Cardiac septum (tissue), 1 donor: Measurements from ENCODE around the gene PQBP1. TPM values are rescaled to one million over a fixed set of nuclear protein-coding genes. Genes with fewer than 3 reads are reported as not detected.

Experiments
- DNase-seq: peaks from one replicate; pipeline ENCODE4 v3.0.0-alpha.2; 2020; ENCODE audit warnings: low spot score
- intact Hi-C: fragments of 100-400 bp; cut with DNase I; formaldehyde crosslinking; loops from one replicate; pipeline ENCODE4 v1.14.0; 2022
- total RNA-seq: library from RNA; stranded (reverse); fragmentation: NEBNext Ultra II Directional; extraction: Animal tissue kit (Norgen Biotek cat#: 25700); gene quantifications from one replicate; pipeline ENCODE4 v1.2.1, GENCODE V29; 2021
- donor health status: DM: no; HTN: no; CAD: no.

The PQBP1 gene
- total RNA-seq, 1 donor from 2014 or later = 42.2 TPM

DNA sequence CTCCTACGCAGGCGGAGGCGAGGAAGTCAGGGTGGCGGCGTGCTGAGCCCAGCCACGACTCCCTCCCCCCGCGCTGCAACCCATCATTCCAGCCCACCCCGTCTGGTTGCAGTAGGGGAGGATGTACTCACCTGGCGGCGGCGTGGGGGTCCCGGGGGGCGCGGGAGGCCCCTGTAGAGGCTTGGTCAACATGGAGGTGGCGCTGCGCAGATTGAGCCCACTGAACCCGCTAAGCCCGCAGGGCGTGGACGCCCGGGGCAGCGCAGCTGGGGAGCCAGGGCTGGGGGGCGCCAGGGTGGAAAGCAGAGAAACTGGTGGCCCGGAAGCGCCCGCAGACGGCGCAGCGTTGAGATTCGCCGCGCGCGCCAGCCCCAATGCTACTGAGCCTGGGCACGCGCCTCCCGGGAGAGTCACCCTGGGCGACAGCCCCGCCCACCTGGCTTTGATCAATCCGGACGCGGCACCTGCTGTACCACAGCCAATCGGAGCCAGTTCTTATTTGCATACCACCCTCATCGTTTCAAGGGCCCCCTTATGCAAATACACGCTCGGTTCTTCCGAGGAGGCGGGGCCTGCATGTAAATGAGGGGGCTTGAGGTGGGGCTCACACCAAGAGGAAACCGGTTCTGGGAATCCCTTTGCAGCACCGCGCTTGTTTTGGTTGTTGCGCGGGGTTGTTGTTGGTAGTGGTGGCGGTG lies 21.1 kb downstream of the PQBP1 start, which contains the start of gene PIM2:
PIM2 (minus strand) TSS at position 382 of the 698 bp plus-strand sequence; CDS start at position 192, 190 bp downstream.
- peak; percentile 95 for DNase-seq
- intact Hi-C loops = loop anchor here (5.0 to 10.0 kb wide), 2 partner anchors 39 to 274 kb away; partner anchors contain the start of gene OTUD5

DNA sequence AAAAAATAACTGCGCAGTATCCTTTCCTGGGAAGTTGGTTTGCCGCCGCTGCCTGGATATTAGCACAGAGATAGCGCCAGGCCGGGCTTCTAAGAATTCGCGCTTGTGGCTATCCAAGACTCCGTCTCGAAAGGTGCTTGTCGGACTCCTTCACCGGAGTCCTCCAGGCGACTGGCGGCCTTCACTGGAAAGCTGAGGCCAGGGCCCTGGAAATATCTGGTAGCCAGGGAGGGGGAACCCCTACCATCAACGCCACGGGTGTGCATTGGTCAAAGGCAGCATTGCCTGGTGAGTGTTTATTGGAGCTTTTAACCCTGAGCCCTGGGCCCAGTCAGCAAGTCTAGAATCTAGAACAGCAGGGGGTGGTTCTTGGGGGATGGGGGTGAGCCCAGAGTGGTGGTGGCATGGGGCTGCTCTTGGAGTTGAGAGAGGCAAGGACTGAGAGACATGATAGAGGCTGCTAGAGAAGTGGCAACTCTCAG lies 21.7 kb downstream of the PQBP1 start:
- no peak for DNase-seq

DNA sequence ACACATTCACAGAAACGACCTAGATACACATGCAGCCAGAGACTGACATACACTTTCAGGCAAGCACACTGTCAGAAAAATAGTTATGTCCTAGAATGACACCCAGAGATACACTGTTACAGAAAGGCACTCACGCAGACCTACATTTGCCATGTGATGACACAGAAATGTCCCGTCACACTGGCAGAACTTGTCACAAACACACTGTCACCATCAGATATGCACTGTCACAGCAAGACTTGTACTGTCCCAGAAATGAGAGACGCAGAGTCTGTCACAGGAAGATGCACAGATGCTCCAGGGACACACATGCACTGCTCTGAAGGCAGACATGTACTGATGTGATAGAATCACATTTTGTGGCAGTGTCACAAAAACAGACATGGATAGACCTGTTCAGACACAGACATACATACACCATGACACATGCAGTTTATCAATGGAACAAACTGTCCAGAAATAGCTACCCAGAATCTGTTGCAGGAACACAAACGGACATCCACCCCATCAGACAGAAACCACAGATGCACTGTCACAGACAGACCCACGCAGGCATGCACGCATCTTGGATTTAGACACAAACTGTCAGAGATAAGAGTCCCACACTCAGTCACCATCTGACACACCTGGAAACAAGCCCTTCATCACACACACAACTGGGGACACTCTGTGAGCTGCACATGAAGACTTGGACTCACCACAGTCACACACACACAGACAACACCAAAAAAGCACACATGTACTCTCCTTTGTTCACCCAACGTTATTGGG lies 22.4 kb downstream of the PQBP1 start:
- intact Hi-C loops = loop anchor here (5.0 to 10.0 kb wide), 2 partner anchors 37 to 275 kb away; partner anchors contain the start of gene OTUD5
- no peak for DNase-seq

More for the DNA sequence above, 21.7 kb downstream of the PQBP1 start:
- intact Hi-C loops = loop anchor here (5.0 to 10.0 kb wide), 2 partner anchors 38 to 275 kb away; partner anchors contain the start of gene OTUD5

DNA sequence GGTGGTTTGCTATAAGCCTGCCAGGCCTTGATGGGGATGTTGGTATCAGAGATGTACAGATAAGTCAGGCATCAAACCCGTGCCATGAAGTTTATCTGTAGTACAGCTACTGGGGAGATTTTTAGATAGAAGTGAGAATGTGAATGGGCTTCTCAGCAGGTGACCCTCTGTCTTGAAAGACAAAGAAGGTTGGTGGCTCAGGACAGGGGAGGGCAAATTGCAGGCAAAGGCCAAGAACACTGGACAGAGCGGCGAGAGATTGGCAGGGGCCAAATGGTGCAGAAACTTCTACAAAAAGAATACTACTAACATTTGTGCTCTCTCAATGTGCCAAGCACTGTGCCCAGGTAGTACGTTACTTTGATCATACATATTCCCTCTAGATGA lies 23.0 kb downstream of the PQBP1 start:
- intact Hi-C loops = no loop called here
- no peak for DNase-seq

DNA sequence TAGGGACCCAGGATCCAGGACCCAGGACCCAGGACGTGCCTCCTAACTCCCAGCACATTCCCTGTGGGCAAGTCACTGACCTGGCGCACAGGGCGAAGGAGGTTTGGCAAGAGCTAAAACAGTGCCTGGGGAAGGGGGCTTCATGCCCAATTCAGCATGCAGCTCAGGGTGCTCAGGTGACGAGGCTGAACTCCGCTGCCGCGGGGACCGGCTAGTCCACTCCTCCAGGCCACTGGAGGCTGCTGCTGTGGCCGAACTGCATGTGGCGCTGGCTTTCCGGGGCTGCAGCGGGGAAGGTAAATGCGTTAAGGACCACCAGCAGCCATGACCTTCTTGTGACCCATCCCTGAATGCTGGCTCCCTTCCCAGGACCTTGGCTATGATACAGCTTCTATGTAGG lies 26.0 kb downstream of the PQBP1 start:
- DNase-seq = no peak
- intact Hi-C loops = no loop called here

DNA sequence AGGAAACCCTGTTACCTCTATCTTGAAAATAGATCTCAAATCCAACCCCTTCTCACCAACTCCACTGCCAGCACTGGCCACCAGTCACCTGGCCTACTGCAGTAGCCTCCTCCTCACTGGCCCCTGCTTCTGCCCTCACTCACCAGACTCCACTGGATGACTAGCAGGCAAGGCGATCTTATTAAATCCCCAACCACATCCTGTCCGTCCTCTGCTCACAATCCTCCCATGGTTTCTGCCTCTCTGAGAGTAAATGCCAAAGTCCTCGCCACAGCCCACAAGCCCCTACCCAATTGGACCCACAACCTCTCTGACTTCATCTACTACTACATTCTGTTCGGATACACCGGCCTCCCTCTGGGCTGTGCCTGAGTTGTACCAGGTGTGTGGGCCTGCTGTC lies 26.5 kb downstream of the PQBP1 start:
- no peak for DNase-seq
- intact Hi-C loops = no loop called here

DNA sequence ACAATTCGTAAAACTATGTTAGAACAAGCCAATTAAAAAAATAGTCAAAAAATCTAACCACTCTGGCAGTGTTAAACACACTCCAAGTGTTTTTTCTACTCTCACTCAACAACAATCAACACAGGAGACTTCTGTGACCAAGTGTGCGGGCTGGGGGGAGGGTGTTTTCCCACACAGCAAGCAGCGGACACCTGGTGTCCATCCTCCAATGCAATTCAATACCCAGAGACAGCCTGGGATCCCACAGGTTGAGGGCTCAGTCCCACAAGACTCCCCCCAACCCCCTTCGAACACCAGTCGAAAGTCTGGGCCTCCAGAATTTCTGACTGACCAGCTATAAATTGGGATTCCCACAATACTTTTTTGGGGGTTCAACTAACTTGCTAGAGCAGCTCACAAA lies 29.4 kb downstream of the PQBP1 start:
- intact Hi-C loops = no loop called here

DNA sequence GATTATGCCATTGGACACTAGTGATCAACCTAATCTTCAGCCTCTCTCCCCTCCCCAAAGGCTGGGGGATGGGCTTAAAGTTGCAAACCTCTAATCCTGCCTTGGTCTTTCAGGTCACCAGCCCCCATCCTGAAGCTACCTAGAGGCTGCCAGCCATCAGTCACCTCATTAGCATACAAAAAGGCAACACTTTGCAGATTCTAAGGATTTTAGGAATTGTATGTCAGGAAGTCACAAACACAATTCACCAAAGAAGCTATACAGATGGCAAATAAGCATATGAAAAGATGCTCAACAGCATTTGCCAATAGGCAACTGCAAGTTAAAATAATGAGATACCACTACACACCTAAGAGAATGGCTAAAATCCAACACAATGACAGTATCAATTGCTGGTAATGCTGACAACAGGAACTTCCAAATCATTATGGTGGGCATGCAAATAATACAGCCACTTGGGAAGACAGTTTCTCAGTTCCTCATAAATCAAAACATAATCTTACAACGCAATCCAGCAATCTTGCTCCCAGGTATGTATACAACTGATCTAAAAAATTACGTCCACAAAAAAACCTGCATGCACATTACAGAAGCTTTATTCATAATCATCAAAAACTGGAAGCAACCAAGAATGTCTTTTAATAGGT lies 30.1 kb downstream of the PQBP1 start:
- intact Hi-C loops = no loop called here
- no peak for DNase-seq

More for the DNA sequence above, 29.4 kb downstream of the PQBP1 start:
- no peak for DNase-seq

DNA sequence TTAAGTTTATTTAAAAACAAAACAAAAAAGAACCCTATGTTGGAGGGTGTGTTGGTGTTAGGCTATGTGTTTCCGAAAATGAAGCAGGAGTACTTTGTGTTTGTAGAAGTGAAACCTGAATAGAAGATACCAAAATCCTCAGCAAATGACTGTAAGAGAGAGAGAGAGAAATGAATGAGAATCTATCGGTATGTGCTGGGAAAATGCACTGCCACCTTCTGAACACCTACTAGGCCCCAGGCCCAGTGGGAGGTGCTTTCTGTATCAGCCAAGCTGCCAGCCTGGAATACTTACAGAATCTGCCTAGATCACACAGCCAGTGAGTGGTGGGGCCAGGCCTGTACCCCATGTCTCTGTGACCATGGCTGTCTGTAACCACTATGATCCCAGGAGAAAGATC lies 36.0 kb downstream of the PQBP1 start:
- intact Hi-C loops = no loop called here
- DNase-seq = no peak

DNA sequence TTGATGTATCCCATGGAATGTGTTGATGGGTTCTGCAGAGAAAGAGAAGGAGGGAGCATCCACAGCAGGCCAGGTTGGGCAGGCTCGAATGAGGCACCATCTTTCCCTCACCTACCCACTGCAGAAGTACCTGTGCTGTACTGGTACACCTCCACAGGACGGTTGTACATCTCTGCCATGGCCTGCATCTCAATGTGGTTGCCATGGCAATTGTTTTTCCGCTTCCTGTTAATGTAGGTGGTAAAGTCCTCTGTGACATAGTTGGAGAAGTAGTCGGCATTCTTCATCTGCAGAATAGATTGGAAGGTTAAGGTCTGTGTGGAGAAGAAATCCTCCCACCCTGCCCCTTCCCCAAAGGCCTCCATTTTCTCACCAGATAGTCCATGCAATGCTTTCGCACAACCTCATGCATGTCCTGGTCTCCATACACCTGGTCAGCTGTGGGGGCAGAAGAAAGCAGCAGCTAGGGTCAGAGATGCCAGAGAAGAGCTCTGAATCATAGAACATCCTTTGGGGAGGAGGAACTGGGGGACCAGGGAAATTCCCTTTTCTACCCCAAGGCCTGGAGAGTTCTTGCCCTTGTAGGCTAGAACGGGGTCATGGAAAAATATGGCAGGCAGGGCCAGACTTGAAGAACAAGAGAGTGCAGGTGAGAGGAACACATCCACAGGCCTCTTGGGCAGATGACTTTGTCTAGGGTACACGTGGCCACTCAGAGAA lies 37.0 kb downstream of the PQBP1 start:
- no peak for DNase-seq
- intact Hi-C loops = no loop called here

DNA sequence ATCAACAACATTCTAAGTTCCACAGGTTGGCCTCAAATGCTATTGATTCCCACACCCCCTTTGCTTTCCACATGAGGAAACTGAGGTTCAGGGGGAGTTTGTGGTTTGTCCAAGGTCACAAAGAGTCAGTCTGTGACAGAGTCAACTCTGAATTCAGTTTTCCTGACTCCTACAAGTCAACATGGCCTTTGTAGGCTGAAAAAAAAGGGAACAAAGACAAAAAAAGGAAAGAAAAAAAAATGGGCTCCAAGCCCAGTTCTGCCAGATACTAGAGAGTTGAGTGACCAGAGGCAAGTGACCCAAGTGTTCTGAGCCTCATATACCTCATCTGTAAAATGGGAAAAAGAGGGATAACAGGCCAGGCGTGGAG lies 37.6 kb downstream of the PQBP1 start:
- intact Hi-C loops = no loop called here
- no peak for DNase-seq

DNA sequence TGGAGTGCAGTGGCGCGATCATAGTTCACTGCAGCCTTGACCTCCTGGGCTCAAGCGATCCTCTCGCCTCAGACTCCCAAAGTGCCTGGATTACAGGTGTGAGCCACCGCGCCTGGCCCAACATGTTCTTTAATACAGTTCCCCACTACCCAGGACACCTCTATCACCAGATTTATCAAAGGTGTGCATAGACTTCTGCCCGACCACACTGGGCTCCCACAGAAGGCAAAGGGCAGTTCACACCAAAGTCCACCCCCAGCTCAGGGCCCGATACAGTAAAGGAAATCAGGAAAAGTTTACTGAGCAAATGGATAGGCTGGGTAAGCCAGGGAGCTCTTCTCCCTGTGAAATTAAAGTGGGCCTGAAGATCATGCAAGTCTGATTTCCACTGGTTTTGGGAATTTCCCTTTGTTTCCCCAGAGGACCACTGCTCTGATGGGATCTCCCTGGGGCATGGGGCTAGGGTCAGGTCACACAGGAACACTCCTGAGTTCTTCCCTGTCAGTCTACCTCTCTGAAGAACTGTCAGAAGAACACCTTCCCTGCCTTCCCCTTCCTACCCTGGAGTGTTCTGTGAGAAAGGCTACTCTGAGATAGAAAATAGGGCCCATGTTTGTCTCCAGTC lies 38.8 kb downstream of the PQBP1 start:
- no peak for DNase-seq
- intact Hi-C loops = no loop called here

DNA sequence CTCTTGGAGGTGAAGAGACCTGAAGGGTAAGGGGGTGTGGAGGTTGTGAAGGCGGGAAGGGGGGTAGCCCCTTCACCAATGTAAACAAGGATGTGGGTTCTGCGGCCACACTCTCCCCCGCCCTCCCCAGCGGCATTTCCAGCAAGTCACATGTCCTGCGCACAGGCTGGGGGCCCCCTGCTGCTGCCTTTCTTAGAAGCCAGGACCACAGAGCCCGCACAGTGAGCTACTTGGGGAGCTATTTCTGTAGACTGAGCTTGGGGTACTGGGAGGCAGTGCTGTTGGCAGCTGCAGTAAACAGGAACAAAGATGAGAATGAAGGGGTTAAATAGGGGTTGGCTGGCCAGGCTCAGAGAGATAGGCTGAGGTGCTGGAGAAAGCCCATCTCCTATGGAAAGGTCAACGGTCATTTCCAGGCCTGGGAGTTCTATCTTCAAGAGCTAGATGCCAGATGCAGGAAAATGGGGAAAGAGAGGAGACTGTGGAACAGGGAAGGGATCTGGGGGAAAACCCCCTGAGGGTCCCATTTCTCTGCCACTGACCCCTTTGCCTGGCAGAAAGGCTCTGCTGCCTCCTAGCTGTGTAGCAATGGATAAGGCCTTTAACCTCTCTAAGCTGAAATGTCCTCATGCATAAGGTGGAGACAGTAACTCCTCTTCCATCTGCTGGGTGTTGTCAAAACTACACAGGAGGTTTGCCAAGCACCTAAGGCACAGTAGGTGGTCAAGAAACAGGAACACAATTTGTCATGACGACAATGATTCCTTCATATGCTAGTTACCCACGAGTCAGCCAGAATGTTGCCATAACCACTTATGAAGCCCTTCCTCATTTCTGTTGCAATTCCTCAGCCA lies 39.6 kb downstream of the PQBP1 start:
- intact Hi-C loops = no loop called here
- DNase-seq = peak; percentile 89

DNA sequence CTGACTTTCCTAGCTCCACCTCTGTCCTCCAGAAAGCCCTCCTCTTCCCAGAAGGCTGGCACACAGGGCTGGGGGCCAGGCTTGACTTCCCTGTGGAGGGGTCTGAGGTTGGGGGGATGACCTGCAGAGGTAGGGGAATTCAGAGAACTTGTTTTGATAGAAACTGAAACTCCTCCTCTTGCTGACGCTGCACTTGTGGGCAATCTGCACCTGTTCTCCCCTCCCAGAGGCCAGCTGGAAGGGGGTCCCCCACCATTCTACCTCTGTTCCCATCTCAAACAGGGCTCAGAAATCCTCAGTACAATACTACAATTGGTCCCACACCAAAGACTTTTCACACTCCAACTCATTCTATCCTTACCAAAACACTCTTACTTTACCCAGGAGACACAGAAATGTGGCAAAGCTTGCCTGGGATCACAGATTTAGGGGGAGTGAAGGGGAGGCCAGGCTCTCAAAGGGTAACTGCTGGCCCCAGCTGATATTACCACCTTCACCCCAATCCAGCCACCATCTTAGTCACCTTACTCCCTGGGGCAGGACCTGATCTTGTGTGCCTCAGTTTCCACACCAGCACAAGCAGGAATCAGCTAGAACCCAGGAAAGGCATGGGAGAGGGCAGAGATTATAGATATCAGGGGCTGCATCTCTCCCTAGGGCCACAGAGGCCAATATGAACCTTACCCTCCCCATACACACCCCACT lies 41.1 kb downstream of the PQBP1 start:
- DNase-seq = no peak
- intact Hi-C loops = no loop called here

DNA sequence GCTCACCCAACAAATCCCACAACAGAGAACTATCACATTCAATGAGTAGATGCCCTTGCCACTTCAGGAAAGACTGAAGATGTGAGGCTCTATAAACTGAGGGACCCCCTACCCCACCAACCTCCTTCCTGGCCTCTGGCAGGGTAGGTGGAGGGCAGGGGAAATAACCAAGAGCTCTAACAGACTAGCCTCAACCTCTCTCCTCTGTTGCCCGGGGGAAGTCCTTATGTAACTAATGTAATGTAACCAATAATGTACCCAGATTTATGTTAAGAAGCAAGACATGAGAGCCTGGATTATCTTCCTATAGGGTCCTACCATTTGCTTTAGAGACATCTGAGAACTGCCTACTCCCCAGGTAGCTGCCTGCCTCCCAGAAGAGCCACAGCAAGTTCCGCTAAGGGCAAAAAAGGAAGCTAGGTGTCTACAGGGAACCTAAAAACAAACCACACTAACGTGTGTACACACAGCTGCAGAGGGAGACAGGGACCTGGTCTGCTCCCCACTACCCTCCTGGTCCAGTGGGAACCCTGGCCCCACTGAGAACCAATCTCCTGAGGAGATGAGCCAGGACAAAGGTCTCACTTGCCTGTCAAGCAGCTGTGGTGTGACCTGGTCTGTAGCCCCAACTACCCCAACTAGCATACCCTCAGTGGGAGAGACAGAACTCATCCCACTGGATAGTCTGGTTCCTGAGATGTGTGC lies 41.9 kb downstream of the PQBP1 start:
- intact Hi-C loops = loop anchor here (10.0 kb wide), 1 partner anchor 295 kb away; no protein-coding TSS in a partner anchor
- no peak for DNase-seq

DNA sequence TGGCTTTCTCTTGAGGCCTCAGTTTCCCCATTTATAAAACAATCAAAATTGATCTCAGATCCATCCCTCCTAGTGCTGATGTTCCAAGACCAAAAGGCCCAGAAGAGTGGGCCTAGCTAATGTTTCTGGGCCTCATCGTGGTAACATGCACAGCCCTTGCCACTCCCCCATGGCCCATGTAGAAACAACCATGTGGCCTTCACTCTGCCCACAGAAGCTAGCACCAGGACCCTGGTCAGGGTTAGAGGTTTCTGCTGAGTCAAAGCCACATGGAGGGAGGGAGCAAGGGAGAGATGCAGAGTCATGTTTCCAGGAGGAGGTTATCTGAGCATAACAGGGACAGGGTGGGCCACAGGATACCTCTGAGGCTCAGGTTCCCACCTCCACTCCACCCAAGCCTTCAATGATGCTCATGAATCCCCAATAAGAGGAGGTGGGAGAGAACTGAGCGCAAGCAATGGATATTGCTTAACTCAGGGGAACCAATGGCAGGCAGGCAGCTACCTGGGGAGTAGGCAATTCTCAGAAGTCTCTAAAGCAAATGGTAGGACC lies 42.8 kb downstream of the PQBP1 start:
- DNase-seq = no peak
- intact Hi-C loops = loop anchor here (10.0 kb wide), 1 partner anchor 296 kb away; no protein-coding TSS in a partner anchor

DNA sequence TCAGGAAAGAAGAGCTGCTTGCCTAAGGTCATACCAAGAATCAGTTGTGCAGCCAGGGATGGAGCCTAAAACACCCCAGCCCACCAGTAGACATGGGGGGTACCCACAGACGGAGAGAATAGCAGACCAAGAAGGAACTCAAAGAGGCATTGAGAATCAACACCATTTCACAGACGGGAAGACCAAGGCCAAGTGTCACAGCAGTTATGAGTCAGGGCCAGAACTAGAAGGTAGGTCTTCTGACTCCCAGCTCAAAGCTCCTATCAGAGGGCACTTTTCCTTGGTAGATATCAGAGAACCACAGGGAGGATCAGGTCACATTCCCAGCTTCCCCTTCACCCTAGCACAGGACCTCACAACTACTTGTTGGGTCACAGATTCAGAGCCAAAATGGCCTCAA lies 45.2 kb downstream of the PQBP1 start:
- no peak for DNase-seq
- intact Hi-C loops = loop anchor here (10.0 kb wide), 1 partner anchor 298 kb away; no protein-coding TSS in a partner anchor
